ENCODE measurements around the gene CYB5R3.

DNA sequence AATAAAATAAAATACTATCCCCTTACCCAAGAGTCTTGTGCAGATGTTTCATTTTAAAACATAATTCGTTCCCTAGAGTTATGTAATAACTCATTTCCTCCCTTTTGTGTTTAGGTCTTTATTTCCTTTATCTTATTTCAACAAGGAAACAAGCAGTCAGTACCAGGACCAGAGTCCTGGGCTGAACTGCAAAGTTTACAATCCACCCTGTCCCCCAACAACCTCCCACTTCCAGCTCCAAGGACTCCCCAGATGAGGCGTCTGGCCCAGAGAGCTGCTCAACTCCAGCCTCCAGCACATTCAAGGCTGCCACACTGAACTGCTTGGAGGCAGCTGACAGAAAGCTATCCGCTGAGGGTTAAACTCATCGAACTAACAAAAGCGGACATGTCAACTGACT, 39.0 kb downstream of the CYB5R3 start:
- TF ChIP-seq CTCF (IDR thresholded peaks at IDR 0.05 in 8 of 11, conservative IDR thresholded peaks at IDR 0.05 in 3 of 11) = no peak
- no peak for TF ChIP-seq POLR2A (IDR thresholded peaks at IDR 0.05)
- TF ChIP-seq POLR2AphosphoS5 (IDR thresholded peaks at IDR 0.05) = peak in 1 of 3 donors; percentile 14
